Measurements from ENCODE around the gene KIAA0930.

KIAA0930 gene

DNA sequence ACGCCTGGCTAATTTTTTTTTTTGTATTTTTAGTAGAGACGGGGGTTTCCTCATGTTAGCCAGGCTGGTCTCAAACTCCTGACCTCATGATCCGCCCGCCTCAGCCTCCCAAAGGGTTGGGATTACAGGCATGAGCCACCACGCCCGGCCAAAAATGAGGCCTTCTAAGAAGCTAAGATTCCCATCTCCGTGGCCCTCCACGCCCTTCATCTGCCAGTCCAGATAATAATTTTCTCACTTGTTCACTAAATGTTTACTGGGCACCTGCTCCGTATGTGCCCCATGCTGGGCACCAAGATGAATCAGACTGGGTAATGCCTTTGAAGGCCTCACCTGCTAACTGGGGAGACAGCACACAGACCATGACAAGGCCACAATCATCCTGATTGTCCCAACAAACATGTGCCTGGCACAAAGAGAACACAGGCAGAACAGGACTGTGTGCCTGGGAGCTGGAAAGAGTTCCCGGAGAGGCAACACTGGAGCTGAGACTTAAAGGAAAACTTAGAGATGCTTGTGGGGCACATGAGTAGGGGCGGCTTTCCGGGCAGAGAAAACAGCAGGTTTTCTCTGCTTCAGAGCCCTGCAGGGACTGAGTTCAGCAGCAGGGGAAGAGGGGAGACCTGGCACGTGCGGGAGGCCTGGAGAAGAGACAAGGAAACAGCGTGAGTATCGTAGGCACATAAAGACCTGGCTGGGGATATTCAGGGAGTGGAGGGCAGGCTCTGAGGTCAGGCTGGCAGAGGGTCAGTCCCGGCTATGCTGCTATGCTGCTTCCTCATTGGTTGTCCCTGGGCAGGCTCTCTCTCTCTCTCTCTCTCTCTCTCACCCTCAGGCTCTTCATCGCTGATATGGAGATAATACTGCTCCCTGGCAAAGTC lies 2.4 kb downstream of the KIAA0930 start:
- no peak for DNase-seq (ENCODE audit: extremely low read depth in 1 of 2, low read depth in 1 of 2)

DNA sequence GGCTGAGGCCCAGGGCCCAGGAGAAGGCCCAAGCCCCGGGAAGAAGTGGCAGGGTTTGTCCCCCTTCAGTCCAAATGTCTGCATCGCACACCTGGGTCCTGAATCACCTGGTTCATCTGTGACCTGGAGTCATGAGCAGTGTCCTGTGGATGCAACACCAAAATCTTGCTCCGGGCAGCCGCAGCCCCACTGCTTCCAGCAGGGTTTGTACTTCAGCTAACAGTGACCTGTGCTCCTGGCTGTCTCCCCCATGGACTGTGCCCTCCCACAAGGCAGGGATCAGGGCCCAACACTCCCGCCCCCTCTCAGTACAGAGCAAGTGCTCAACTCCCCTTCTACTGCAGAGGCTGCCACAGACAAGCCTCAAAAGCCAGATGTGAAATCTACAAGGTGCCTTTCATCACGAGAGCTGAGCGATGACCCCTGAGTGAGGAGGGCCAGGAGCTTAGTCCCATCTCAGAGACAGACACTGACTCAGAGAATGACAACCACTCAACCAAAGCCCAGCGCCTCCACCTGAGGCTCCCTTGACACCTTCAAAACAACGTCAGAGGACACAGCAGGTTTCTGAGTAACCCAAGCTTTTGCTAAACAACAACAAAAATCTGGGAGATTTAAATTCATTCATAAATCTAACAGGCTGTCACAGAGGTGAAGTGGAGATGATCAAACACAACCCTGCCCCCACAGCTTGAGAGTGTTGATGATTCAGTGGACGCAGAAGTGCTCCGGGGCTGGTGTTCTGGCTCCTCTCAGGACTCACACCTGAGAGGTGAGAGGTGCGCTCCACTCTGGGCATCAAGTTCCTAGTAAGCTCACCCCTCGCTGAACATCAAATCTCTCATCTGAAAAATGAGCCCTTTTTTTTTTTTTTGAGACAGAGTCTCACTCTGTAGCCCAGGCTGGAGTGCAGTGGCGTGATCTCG lies 3.4 kb downstream of the KIAA0930 start:
- no peak for DNase-seq (ENCODE audit: extremely low read depth in 1 of 2, low read depth in 1 of 2)

GRCh38 chr22:45235851-45236342 lies 4.8 kb downstream of the KIAA0930 start:
- DNase-seq (ENCODE audit: extremely low read depth in 1 of 2, low read depth in 1 of 2), result no peak

- no peak for DNase-seq (ENCODE audit: extremely low read depth in 1 of 2, low read depth in 1 of 2)
Measured at GRCh38 chr22:45235101-45235777, 5.5 kb downstream of the KIAA0930 start.

DNA sequence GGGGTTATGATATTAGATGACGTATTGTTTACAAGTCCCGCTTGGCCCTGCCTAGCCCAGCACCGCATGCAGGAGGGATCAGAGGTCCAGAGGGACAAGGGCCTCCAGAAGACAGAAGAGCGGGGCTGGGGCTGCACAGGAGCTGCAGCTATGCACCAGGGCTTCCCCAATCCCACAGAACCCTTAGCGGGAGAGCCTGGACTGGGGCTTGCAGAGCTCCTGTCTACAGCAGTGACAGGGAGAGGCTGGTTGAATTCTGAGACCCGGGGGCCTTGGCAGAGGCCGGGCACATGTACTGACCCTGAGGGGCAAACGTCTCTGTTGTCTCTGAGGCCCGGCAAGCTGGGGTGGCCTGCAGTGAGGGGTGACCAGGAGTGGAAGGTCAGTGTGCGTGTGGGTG lies 6.9 kb downstream of the KIAA0930 start:
- no peak for DNase-seq (ENCODE audit: extremely low read depth in 1 of 2, low read depth in 1 of 2)

GRCh38 chr22:45233386-45233785 lies 7.3 kb downstream of the KIAA0930 start:
- no peak for DNase-seq (ENCODE audit: extremely low read depth in 1 of 2, low read depth in 1 of 2)

DNA sequence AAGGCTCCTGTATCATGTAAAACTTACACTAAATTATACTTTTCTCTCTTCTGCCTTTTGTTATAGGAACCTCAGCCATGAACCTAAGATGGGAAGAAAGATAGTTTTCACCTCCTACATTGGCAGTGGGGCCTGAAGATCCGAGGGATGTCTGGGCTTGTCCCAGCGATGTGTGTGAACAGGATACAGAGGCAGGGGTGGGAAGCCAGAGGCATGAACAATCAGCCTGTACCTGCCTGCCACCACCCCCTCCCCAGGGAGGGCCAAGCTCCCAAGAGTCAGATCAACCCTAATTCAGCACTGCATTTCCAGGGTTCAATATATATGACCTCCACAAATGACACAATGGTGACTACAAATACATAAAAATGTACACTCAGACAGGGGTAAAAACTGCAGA lies 9.4 kb downstream of the KIAA0930 start:
- DNase-seq (ENCODE audit: extremely low read depth in 1 of 2, low read depth in 1 of 2), result no peak

DNA sequence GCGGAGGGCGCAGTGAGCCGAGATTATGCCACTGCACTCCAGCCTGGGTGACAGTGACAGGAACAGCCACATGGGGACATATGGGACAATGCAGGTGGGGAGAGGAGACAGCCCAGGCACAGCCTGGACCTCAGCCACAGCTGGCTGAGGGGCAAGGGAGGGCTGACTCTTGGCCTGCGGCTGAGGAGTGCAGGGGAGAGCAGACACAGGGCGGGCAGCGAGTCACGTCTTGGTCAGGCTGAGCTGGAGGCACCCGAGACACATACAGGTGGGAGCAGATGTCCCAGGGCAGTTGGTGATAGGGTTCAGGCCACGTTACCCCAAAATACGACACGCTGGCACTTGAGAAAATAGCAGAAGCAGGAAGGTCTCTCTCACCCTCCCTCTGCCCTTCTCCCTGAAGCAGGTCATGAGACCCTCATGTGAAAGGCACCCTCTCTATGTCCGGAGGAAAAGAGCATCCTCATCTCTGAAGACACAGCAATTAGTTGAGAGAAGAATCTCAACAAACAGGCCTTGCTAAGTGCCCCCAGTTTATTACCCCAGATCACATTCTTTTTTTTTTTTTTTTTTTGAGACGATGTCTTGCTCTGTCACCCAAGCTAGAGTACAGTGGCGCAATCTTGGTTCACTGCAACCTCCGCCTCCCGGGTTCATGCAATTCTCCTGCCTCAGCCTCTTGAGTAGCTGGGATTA lies 10.5 kb downstream of the KIAA0930 start:
- DNase-seq (ENCODE audit: extremely low read depth in 1 of 2, low read depth in 1 of 2), result no peak

DNA sequence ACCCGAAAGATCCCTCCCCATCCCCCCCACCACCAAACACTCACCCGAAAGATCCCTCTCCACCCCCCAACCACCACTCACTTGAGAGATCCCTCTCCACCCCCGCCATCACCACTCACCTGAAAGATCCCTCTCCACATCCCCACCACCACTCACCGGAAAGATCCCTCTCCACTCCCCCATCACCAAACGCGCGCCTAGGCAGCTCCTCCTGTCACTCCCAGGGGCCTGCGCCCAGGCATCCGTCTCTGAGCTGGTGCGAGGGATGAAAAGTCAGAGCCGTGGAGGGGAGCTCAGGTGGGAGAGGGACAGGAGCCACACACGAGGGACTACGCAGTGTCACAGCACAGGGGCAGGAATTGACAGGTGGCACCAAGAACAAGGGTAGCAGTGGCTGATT lies 11.5 kb downstream of the KIAA0930 start:
- no peak for DNase-seq (ENCODE audit: extremely low read depth in 1 of 2, low read depth in 1 of 2)

- DNase-seq (ENCODE audit: extremely low read depth in 1 of 2, low read depth in 1 of 2), result no peak
Measured at GRCh38 chr22:45228401-45228754, 12.3 kb downstream of the KIAA0930 start.

- DNase-seq (ENCODE audit: extremely low read depth in 1 of 2, low read depth in 1 of 2), result no peak
Measured at GRCh38 chr22:45227645-45228400, 12.9 kb downstream of the KIAA0930 start.

GRCh38 chr22:45226503-45227186 lies 14.0 kb downstream of the KIAA0930 start:
- DNase-seq (ENCODE audit: extremely low read depth in 1 of 2, low read depth in 1 of 2), result no peak

DNA sequence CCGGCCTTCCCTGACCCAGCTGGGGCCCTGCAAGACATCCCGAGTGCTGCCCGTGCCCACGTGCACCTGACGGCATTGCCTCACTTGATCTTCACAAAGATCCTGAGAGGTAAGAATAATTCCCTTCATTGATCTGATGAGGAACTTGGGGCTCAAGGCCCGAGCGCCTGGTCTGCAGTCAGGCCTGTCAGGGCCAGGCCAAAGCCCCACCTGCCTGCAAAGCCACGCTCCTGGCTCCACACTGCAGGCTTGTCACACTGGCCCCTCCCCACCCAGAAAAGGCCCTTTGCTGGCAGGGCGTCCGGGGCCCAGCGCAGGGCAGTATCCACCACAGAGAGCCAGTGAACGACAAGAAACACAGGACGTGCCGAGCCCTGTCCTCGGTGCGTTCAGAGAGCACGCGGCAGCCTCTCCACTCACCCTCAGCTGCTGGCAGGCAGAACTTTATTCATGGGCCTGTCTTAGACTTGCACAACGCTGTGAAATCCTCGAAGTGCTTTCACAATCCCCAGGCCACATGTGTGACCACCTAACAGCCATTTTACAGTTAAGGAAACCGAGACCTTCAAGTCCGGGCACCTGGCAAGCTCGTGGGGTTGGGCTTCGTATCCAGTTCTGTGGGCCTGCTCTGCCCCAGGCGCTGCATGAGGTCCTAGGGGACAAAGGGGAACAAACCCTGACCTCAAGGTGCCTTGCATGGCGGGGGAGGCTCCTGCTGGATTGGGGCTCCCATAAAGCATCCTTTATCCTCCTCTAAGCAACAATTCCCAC lies 14.8 kb downstream of the KIAA0930 start:
- DNase-seq (ENCODE audit: extremely low read depth in 1 of 2, low read depth in 1 of 2), result no peak

- no peak for DNase-seq (ENCODE audit: extremely low read depth in 1 of 2, low read depth in 1 of 2)
Measured at GRCh38 chr22:45224988-45225731, 15.5 kb downstream of the KIAA0930 start.

- no peak for DNase-seq (ENCODE audit: extremely low read depth in 1 of 2, low read depth in 1 of 2)
Measured at GRCh38 chr22:45224331-45224730, 16.4 kb downstream of the KIAA0930 start.

- no peak for DNase-seq (ENCODE audit: extremely low read depth in 1 of 2, low read depth in 1 of 2)
Measured at GRCh38 chr22:45223304-45224117, 17.2 kb downstream of the KIAA0930 start.

DNA sequence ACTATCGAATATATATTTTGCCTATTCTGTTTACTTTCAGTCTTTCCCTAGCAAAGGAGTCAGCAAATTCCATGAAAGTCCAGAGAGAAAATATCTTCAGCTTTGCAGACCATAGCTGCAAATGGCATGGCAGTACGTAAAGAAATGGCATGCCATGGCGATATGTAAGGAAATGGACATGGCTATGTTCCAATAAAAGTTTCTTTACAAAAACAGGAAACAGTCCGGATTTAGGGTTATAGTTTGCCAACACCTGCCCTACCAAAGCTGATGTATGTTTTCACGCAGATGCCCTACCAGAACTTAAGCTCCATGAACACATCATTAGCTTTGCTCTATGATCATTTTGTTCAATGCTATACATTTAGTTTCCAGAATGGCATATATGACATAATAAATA lies 19.5 kb downstream of the KIAA0930 start:
- no peak for DNase-seq (ENCODE audit: extremely low read depth in 1 of 2, low read depth in 1 of 2)

Data from activated CD8-positive, alpha-beta memory T cell treated with anti-CD3 and anti-CD28 coated beads for 1 hour (primary cell).